Adrenal gland (tissue), 12 donors: ENCODE measurements around the gene COL9A3. TPM values are rescaled to one million over a fixed set of nuclear protein-coding genes. Genes with fewer than 3 reads are reported as not detected.

ENCODE experiments used
- DNase-seq, 7 donors: peaks; one replicate each; pipeline ENCODE4 v3.0.0-alpha.2; 2019 to 2020
- H3K27ac ChIP-seq, 5 donors: fragments of 200-600 bp; sonication (generic) in 4 of 5; 1 replicate in 3 of 5; 2 replicates in 2 of 5; pipeline versions ENCODE4 v1.5.1 to v1.8.0; 2016 to 2020; ENCODE audit warnings: mild to moderate bottlenecking in 1 of 5
- H3K27me3 ChIP-seq: fragments of 200-600 bp; 2 replicates; pipeline ENCODE4 v1.8.0; 2021
- H3K36me3 ChIP-seq, 2 donors: fragments of 200-600 bp; replicated peaks in 1 of 2; 1 replicate in 1 of 2; 2 replicates in 1 of 2; pipeline versions ENCODE4 v1.5.1 to v1.8.0; 2018 to 2022
- H3K4me1 ChIP-seq, 2 donors: fragments of 200-600 bp; replicated peaks in 1 of 2; 1 replicate in 1 of 2; 2 replicates in 1 of 2; pipeline versions ENCODE4 v1.5.1 to v1.8.0; 2018 to 2021
- H3K4me3 ChIP-seq, 4 donors: fragments of 200-600 bp; sonication (generic) in 3 of 4; one replicate each; pipeline ENCODE4 v1.5.1; 2016 to 2018
- H3K9me3 ChIP-seq, 3 donors: fragments of 200-600 bp; sonication (generic) in 1 of 3; replicated peaks in 1 of 3; 1 replicate in 2 of 3; 2 replicates in 1 of 3; pipeline versions ENCODE4 v1.5.1 to v1.8.0; 2016 to 2021
- POLR2A ChIP-seq, 2 donors: fragments of 450-650 bp; IDR thresholded peaks; one replicate each; pipeline ENCODE4 v1.6.1; 2017; ENCODE audit warnings: antibody characterized with exemption in 2 of 2, mild to moderate bottlenecking in 2 of 2, moderate library complexity in 1 of 2
- WGBS, 4 donors: extraction: QIAGEN DNeasy Blood & Tissue Kit in 2 of 4; methylation state at CpG; one replicate each; pipeline versions ENCODE4 v1.1.5 to v1.1.7; 2013 to 2017; 5-methylcytosine and 5-hydroxymethylcytosine counted together
- intact Hi-C, 2 donors: fragments of 100-400 bp; cut with DNase I; formaldehyde crosslinking; loops; one replicate each; pipeline versions ENCODE4 v1.14.1 to v1.15.0; 2022 to 2023
- polyA plus RNA-seq, 3 donors: library from polyadenylated mRNA; stranded (reverse); fragments of 200-250 nt in 2 of 3; fragments of 350-450 nt in 1 of 3; fragmentation: Illumina TruSeq in 1 of 3; extraction: RNeasy Lipid Tissue Mini Kit (QIAGEN cat#74804) in 1 of 3; gene quantifications; one replicate each; pipeline ENCODE4 v1.2.3, GENCODE V29; 2013 to 2014
- total RNA-seq, 9 donors: library from RNA; depleted of rRNA in 4 of 9; stranded (reverse); fragments of >200 nt in 4 of 9; fragments of 120-200 nt in 1 of 9; fragmentation: NEBNext Ultra II Directional in 1 of 9; extraction: Animal tissue kit (Norgen Biotek cat#: 25700) in 1 of 9; gene quantifications; one replicate each; pipeline versions ENCODE4 v1.1.0 to v1.2.4, GENCODE V29; 2013 to 2023
- TF ChIP-seq, protein P1 (sequence below), 6 experiments: fragments of 450-650 bp in 4 of 6; fragments of 200-600 bp in 2 of 6; sonication (generic) in 1 of 6; IDR thresholded peaks; 1 replicate in 5 of 6; 2 replicates in 1 of 6; pipeline versions ENCODE4 v1.5.1 to v1.8.0; 2016 to 2021; ENCODE audit warnings: antibody characterized with exemption in 6 of 6, mild to moderate bottlenecking in 2 of 6, moderate library complexity in 1 of 6
- donor health status: healthy with polysubstance abuse.
- donor health status: Bipolar disorder and iron deficiency.
- donor health status: DM: yes; HTN: yes; CAD: no.
- donor health status: DM: no; HTN: no; CAD: no.
- donor health status: DM: no; HTN: no; CAD: no.
- donor health status: DM: yes; HTN: yes; CAD: no.

The COL9A3 gene
- total and polyA plus RNA-seq, 12 donors, result 0.22 to 27.8 (median 1.4) TPM

DNA sequence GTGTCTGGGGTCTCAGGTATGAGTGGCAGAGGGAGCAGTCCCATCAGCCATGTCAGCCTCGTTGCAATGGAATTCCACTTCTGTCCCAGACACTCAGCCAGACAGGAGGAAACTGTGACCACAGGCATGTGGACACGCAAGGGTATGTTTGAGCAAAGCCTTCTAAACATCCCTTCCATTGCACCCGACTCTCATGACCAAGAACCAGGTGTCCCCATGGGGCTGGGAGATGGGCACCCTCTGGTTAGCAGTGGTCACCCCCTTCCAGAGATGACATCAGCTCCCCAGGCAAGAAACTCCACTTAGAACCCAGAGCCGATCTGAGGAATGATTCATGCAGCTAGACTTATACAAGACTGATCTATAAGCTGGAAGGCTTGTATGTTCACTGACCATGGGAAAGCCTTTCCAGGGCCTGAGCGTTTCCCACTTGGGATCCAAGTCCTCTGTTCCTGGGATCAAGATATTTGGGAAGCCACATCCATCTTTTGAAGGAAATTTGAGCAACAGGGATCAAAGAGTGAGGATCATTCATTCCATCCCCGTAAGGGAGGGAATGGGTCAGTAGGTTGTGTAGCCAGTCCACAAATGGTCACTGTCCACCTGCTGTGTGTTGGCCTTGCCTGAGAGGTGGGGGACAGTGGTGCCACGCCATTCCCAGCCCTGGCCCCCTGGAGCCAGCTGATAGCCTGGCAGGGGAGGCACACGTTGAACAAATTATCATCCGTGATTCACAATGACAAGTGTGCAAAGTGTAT lies 24.5 kb upstream of the COL9A3 start:
- WGBS, 4 donors, result 69 to 81% (median 74%) methylated on average over 7 to 9 of the region's 9 CpGs
- H3K27ac ChIP-seq, result no peak overlapping the region
- H3K4me1 ChIP-seq, result peaks cover 7 to 24% of the 10 kb centered on the region in 2 donors
- no peak for TF ChIP-seq POLR2A (IDR thresholded peaks at IDR 0.05)
- TF ChIP-seq, protein P1, sequence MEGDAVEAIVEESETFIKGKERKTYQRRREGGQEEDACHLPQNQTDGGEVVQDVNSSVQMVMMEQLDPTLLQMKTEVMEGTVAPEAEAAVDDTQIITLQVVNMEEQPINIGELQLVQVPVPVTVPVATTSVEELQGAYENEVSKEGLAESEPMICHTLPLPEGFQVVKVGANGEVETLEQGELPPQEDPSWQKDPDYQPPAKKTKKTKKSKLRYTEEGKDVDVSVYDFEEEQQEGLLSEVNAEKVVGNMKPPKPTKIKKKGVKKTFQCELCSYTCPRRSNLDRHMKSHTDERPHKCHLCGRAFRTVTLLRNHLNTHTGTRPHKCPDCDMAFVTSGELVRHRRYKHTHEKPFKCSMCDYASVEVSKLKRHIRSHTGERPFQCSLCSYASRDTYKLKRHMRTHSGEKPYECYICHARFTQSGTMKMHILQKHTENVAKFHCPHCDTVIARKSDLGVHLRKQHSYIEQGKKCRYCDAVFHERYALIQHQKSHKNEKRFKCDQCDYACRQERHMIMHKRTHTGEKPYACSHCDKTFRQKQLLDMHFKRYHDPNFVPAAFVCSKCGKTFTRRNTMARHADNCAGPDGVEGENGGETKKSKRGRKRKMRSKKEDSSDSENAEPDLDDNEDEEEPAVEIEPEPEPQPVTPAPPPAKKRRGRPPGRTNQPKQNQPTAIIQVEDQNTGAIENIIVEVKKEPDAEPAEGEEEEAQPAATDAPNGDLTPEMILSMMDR (IDR thresholded peaks at IDR 0.05), result no peak
- no peak overlapping the region for H3K4me3 ChIP-seq
- H3K27me3 ChIP-seq, result no peaks in the 10 kb centered on the region
- intact Hi-C loops, result loop anchor here (5.0 to 10.0 kb wide), 4 partner anchors 125 to 488 kb away; partner anchors contain the start of gene ADRM1 (in 1 of the 2)
- H3K36me3 ChIP-seq, result no peaks in the 10 kb centered on the region
- DNase-seq, result no peak
- no peaks in the 10 kb centered on the region for H3K9me3 ChIP-seq

DNA sequence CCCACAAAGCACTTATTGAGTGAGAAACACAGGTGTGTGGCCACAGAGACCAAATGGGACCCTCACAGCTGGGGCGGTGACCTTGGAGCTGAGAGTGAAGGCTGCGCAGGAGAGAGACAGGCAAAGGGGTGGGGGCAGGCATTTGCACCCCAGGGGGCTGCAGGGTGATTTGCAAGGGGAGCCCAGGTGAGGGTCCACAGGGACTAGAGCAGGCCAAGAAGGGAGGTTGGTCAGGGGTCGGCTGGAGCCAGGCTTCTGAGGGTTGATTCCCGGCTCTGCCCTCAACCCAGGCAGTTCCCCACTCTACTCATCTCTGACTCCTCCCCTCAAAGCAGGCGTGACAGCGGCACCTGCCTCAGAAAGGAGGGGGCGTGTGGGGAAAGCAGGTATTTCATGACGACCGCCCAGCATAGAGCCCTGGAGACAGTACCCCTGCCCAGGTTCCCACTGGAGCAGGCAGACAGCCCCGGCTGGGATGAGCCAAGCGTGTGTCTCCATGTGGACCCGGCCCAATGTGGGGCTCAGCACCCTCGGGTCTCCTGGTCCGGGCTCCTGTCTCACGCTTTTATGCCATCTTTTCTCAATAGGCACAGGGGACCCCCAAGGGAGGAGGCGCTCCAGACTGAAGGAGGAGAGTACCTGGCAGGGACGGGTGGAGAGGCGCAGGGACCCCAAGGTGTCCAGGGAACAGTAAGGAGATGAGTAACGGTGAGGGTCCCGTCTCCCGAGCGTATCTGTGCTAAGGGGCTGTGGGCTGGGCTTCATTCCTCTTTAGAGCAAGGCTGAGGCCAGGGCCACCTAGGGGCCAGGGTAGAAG lies 23.7 kb upstream of the COL9A3 start:
- intact Hi-C loops, result loop anchor here (5.0 to 10.0 kb wide), 4 partner anchors 126 to 488 kb away; partner anchors contain the start of gene ADRM1 (in 1 of the 2)
- WGBS, 4 donors, result 70 to 86% (median 85%) methylated on average over 21 to 22 of the region's 22 CpGs
- H3K36me3 ChIP-seq, result peaks cover 0 to 3% of the 10 kb centered on the region in 2 donors
- no peaks in the 10 kb centered on the region for H3K27me3 ChIP-seq
- H3K9me3 ChIP-seq, result no peaks in the 10 kb centered on the region
- peak overlapping the region in 4 of 5 donors; percentile 69 to 91 (median 86) for H3K27ac ChIP-seq
- peaks cover 8 to 28% of the 10 kb centered on the region in 2 donors for H3K4me1 ChIP-seq
- TF ChIP-seq POLR2A (IDR thresholded peaks at IDR 0.05), result no peak
- TF ChIP-seq, protein P1 (IDR thresholded peaks at IDR 0.05), result no peak
- H3K4me3 ChIP-seq, result peak overlapping the region in 1 of 4 donors; percentile 45
- DNase-seq, result peak in 2 of 7 donors; percentile 36 to 53

DNA sequence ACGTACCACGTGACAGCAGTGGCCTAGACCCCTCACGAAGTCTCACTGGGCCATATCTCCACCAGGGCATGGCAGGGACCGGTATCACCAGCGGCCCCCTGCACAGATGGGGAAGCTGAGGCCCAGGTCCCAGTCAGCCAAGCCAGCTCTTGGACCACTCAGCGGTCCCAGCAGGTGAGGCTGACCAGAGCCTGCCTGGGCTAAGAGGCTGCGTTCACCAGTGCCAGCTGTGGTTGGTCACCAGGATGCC lies 23.2 kb upstream of the COL9A3 start:
- H3K4me3 ChIP-seq, result peak overlapping the region in 1 of 4 donors; percentile 45
- peaks cover 8 to 28% of the 10 kb centered on the region in 2 donors for H3K4me1 ChIP-seq
- no peak for DNase-seq
- TF ChIP-seq, protein P1 (IDR thresholded peaks at IDR 0.05), result no peak
- peaks cover 0 to 8% of the 10 kb centered on the region in 2 donors for H3K36me3 ChIP-seq
- no peaks in the 10 kb centered on the region for H3K9me3 ChIP-seq
- no peaks in the 10 kb centered on the region for H3K27me3 ChIP-seq
- peak overlapping the region; percentile 69 to 91 (median 83) for H3K27ac ChIP-seq
- intact Hi-C loops, result loop anchor here (5.0 to 10.0 kb wide), 4 partner anchors 126 to 489 kb away; partner anchors contain the start of gene ADRM1 (in 1 of the 2)
- WGBS, 4 donors, result 39 to 55% (median 49%) methylated on average over 3 to 7 of the region's 7 CpGs
